OCI-LY3 (cell line): ENCODE measurements around the gene MAB21L2.

Source experiments
- H2AFZ ChIP-seq: fragments of 200-600, 300-600 bp; shearing (Covaris generic); 2 replicates; pipeline ENCODE4 v1.6.0; 2014; ENCODE audit warnings: antibody characterized with exemption, low read depth, low read length
- H3K27ac ChIP-seq: fragments of 200-600, 300-600 bp; sonication (generic); 2 replicates; pipeline ENCODE4 v1.5.1; 2014; ENCODE audit warnings: mild to moderate bottlenecking, low read length, moderate library complexity, mixed read lengths
- H3K27me3 ChIP-seq: fragments of 200-600, 300-600 bp; sonication (generic); 2 replicates; pipeline ENCODE4 v1.6.1; 2014; ENCODE audit warnings: low read depth, low read length, mixed read lengths
- H3K36me3 ChIP-seq: fragments of 200-600, 300-600 bp; sonication (generic); replicated peaks from 2 replicates; pipeline ENCODE3; 2014; ENCODE audit warnings: low read depth, low read length, mixed read lengths
- H3K4me1 ChIP-seq: fragments of 300-600, 200-600 bp; sonication (generic); 2 replicates; pipeline ENCODE4 v1.6.1; 2014; ENCODE audit warnings: low read length, mixed read lengths
- H3K4me2 ChIP-seq: fragments of 200-600, 300-600 bp; sonication (generic); 2 replicates; pipeline ENCODE4 v1.6.1; 2014; ENCODE audit warnings: low read length, mixed read lengths
- H3K4me3 ChIP-seq: fragments of 300-600, 200-600 bp; sonication (generic); 2 replicates; pipeline ENCODE4 v1.5.1; 2014; ENCODE audit warnings: antibody characterized with exemption, mild to moderate bottlenecking, low read length, moderate library complexity
- H3K79me2 ChIP-seq: fragments of 300-600, 200-600 bp; shearing (Covaris generic); 2 replicates; pipeline ENCODE4 v1.6.1; 2014; ENCODE audit warnings: mild to moderate bottlenecking, low read length, mixed read lengths
- H3K9ac ChIP-seq: fragments of 300-600, 200-600 bp; shearing (Covaris generic); 2 replicates; pipeline ENCODE4 v1.6.0; 2014; ENCODE audit warnings: mild to moderate bottlenecking, low read length, moderate library complexity
- H3K9me3 ChIP-seq: fragments of 200-600, 300-600 bp; shearing (Covaris generic); 2 replicates; pipeline ENCODE4 v1.6.1; 2014; ENCODE audit warnings: low read length, mixed read lengths; ENCODE audit not compliant: insufficient read depth
- H4K20me1 ChIP-seq: fragments of 200-600, 300-600 bp; sonication (generic); 2 replicates; pipeline ENCODE4 v1.6.1; 2016; ENCODE audit warnings: low read length, mixed read lengths; ENCODE audit not compliant: insufficient read depth
- CTCF ChIP-seq: fragments of 200-600, 300-600 bp; sonication (generic); IDR thresholded peaks from 2 replicates; pipeline ENCODE4 v1.5.1; 2014; ENCODE audit warnings: antibody characterized with exemption, low read length, low read depth
- EZH2phosphoT487 ChIP-seq: fragments of 200-600 bp; shearing (Covaris generic); IDR thresholded peaks from 2 replicates; pipeline ENCODE4 v1.6.1; 2018; ENCODE audit warnings: antibody characterized with exemption, mixed run types, low read depth

The MAB21L2 gene

GRCh38 chr4:150600812-150601445 lies 19.0 kb downstream of the MAB21L2 start:
- no peak overlapping the region for H2AFZ ChIP-seq
- no peak overlapping the region for H3K4me3 ChIP-seq
- H3K27ac ChIP-seq, result no peak overlapping the region
- H3K36me3 ChIP-seq, result no peaks in the 10 kb centered on the region
- no peaks in the 10 kb centered on the region for H3K27me3 ChIP-seq
- H4K20me1 ChIP-seq, result no peaks in the 10 kb centered on the region
- peak overlapping the region; percentile 20 for H3K4me2 ChIP-seq
- no peak overlapping the region for H3K9ac ChIP-seq
- H3K4me1 ChIP-seq, result peaks cover 17% of the 10 kb centered on the region
- H3K9me3 ChIP-seq, result no peaks in the 10 kb centered on the region
- TF ChIP-seq EZH2phosphoT487, result no peak
- no peak for TF ChIP-seq CTCF
- H3K79me2 ChIP-seq, result no peaks in the 10 kb centered on the region

- TF ChIP-seq CTCF (no peak), EZH2phosphoT487 (no peak)
- H4K20me1 ChIP-seq, result no peaks in the 10 kb centered on the region
Observed at GRCh38 chr4:150609131-150609530, 27.2 kb downstream of the MAB21L2 start.

GRCh38 chr4:150619042-150619441 lies 37.1 kb downstream of the MAB21L2 start:
- Histone ChIP-seq H4K20me1 (no peaks in the 10 kb centered on the region), H2AFZ (no peak overlapping the region)

More at GRCh38 chr4:150609131-150609530, 27.2 kb downstream of the MAB21L2 start:
- Histone ChIP-seq H3K79me2 (no peaks in the 10 kb centered on the region), H3K4me1 (peaks cover 5% of the 10 kb centered on the region; the same call in 1 of the 2 replicates), H3K4me2 (no peak overlapping the region), H3K27me3 (no peaks in the 10 kb centered on the region), H3K36me3 (no peaks in the 10 kb centered on the region), H3K4me3 (no peak overlapping the region), H3K9ac (no peak overlapping the region), H3K9me3 (no peaks in the 10 kb centered on the region), H3K27ac (no peak overlapping the region), H2AFZ (no peak overlapping the region)

DNA sequence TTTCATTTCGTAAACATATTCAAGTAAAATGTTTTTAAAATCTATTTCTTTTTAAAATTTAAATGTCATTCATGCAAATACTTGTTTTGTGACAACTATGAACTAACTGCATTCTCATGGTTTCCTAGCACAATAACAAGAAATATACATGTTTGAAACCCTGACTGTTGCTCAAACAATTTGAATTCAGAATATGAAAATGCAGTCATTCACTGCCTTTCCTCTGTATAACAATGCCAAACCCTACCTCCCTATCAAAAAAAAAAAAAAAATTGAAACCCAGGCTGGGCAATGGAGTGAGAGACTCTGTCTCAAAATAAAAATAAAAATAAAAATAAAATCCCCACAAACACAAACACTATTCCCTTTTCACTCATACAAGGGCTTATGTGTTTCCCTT lies 42.1 kb downstream of the MAB21L2 start:
- Histone ChIP-seq H3K27ac (no peak overlapping the region), H2AFZ (no peak overlapping the region), H3K9me3 (no peaks in the 10 kb centered on the region), H3K4me2 (no peak overlapping the region), H3K4me1 (peaks cover 2% of the 10 kb centered on the region; the same call in 1 of the 2 replicates), H4K20me1 (no peaks in the 10 kb centered on the region), H3K27me3 (no peaks in the 10 kb centered on the region), H3K79me2 (no peaks in the 10 kb centered on the region), H3K9ac (no peak overlapping the region), H3K4me3 (no peak overlapping the region), H3K36me3 (no peaks in the 10 kb centered on the region)
- TF ChIP-seq EZH2phosphoT487, result no peak
- TF ChIP-seq CTCF, result no peak

More at GRCh38 chr4:150619042-150619441, 37.1 kb downstream of the MAB21L2 start:
- H3K4me1 ChIP-seq, result peaks cover 5% of the 10 kb centered on the region; the same call in 1 of the 2 replicates
- no peaks in the 10 kb centered on the region for H3K79me2 ChIP-seq
- TF ChIP-seq EZH2phosphoT487 (no peak), CTCF (no peak)
- no peak overlapping the region for H3K9ac ChIP-seq
- no peaks in the 10 kb centered on the region for H3K36me3 ChIP-seq
- no peak overlapping the region for H3K27ac ChIP-seq
- H3K4me3 ChIP-seq, result no peak overlapping the region
- no peaks in the 10 kb centered on the region for H3K27me3 ChIP-seq
- H3K9me3 ChIP-seq, result no peaks in the 10 kb centered on the region
- H3K4me2 ChIP-seq, result peak overlapping the region; percentile 17
